HCT116 (cell line): ENCODE data around the gene BARD1.

Source experiments
- CEBPB ChIP-seq: IDR thresholded peaks from 2 replicates; pipeline ENCODE4 v1.6.1; 2012; ENCODE audit warnings: low read depth
- CTCF ChIP-seq, 3 experiments: fragments of 200-600 bp in 1 of 3; sonication (generic) in 1 of 3; IDR thresholded peaks in 2 of 3; conservative IDR thresholded peaks in 1 of 3; 2 replicates each; pipeline ENCODE4 v1.5.1; 2012 to 2017; ENCODE audit warnings: low read depth in 2 of 3, low read length in 2 of 3, antibody characterized with exemption in 1 of 3, borderline replicate concordance in 1 of 3, control low read depth in 1 of 3, mild to moderate bottlenecking in 1 of 3, mixed read lengths in 1 of 3, mixed run types in 1 of 3, moderate library complexity in 1 of 3; ENCODE audit not compliant: insufficient read depth in 1 of 3
- EZH2 ChIP-seq: fragments of 200-600 bp; sonication (generic); IDR thresholded peaks from 2 replicates; pipeline ENCODE4 v1.6.1; 2017; ENCODE audit warnings: antibody characterized with exemption, mixed run types
- JUND ChIP-seq: IDR thresholded peaks from 2 replicates; pipeline ENCODE4 v1.6.1; 2012
- MAX ChIP-seq: IDR thresholded peaks from 2 replicates; pipeline ENCODE4 v1.6.1; 2012
- POLR2A ChIP-seq: IDR thresholded peaks from 2 replicates; pipeline ENCODE4 v1.7.0; 2011; ENCODE audit warnings: borderline replicate concordance; ENCODE audit not compliant: insufficient read depth, insufficient read length; ENCODE audit errors: extremely low read depth
- POLR2AphosphoS5 ChIP-seq: IDR thresholded peaks from 2 replicates; pipeline ENCODE4 v1.6.1; 2011; ENCODE audit warnings: mild to moderate bottlenecking, low read depth, low read length, moderate library complexity
- RAD21 ChIP-seq: IDR thresholded peaks from 2 replicates; pipeline ENCODE4 v1.6.1; 2012; ENCODE audit warnings: low read depth, mild to moderate bottlenecking
- REST ChIP-seq: IDR thresholded peaks from 2 replicates; pipeline ENCODE4 v1.6.1; 2012; ENCODE audit warnings: low read depth
- TCF7L2 ChIP-seq: IDR thresholded peaks from 2 replicates; pipeline ENCODE4 v1.7.0; 2011; ENCODE audit warnings: borderline replicate concordance, inconsistent platforms; ENCODE audit not compliant: insufficient read depth, insufficient read length; ENCODE audit errors: extremely low read depth
- ZNF274 ChIP-seq: fragments of 200-500 bp; sonication (Bioruptor generic); IDR thresholded peaks from 2 replicates; pipeline ENCODE4 v1.6.1; 2014; ENCODE audit warnings: mild to moderate bottlenecking, low read depth, low read length, inconsistent platforms
- TF ChIP-seq, protein P1 (sequence below): IDR thresholded peaks from 2 replicates; pipeline ENCODE4 v1.6.1; 2012

DNA sequence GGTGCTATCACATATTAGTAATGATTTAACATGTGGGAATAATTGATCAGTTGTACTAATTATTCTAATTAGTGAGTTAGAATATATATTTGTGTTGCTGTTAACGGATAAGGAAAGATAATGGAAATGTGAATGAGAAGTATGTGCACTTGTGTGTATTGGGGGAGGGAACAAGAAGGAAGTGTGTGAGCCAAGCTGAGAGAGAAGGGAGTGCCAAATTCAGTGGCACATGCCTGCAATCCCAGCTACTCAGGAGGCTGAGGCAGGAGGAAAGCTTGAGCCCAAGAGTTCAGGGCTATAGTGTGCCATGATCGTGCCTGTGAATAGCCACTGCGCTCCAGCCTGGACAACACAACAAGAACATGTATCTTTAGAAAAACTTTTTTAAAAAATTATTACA, 9.3 kb downstream of the BARD1 start:
- TF ChIP-seq RAD21 (no peak), CTCF (IDR thresholded peaks at IDR 0.05 in 2 of 3, conservative IDR thresholded peaks at IDR 0.05 in 1 of 3; ENCODE audit: borderline replicate concordance in 1 of 3, insufficient read depth in 1 of 3, low read depth in 2 of 3, low read length in 2 of 3) (no peak), CEBPB (no peak), POLR2AphosphoS5 (no peak), JUND (no peak), POLR2A (no peak), MAX (no peak), TCF7L2 (no peak), EZH2 (no peak), REST (no peak), ZNF274 (no peak)
- TF ChIP-seq, protein P1, sequence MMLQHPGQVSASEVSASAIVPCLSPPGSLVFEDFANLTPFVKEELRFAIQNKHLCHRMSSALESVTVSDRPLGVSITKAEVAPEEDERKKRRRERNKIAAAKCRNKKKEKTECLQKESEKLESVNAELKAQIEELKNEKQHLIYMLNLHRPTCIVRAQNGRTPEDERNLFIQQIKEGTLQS = no peak
